Right forelimb (tissue), 1 donor: ENCODE results near the gene FLII.
"Not testable (repeated sequence)": the region's sequence is repeated elsewhere in the genome, so short reads cannot be mapped to it uniquely, and the experiment has no call there.

Experiments
- DNase-seq: peaks from one replicate; pipeline ENCODE4 v3.0.0-alpha.2; 2018

The FLII gene

GRCh38 chr17:18258356-18259038, at the start of gene FLII:
FLII (minus strand) TSS chr17:18258738; CDS start chr17:18258690, 48 bp downstream.
- DNase-seq = peak; percentile 75

DNA sequence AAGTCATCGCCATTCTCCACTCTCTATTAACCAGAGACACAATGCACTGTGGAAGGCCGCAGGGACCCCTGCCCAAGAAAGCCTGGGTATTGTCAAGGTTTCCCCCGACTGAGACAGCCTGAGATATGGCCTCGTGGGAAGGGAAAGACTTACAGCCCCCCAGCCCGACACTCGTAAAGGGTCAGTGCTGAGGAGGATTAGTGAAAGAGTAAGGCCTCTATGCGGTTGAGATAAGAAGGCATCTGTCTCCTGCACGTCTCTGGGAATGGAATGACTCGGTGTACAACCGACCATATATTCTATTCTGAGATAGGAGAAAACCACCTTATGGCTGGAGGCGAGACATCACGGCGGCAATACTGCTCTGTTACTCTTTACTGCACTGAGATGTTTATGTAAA, 44.7 kb upstream of the FLII start:
- not testable (repeated sequence) for DNase-seq

DNA sequence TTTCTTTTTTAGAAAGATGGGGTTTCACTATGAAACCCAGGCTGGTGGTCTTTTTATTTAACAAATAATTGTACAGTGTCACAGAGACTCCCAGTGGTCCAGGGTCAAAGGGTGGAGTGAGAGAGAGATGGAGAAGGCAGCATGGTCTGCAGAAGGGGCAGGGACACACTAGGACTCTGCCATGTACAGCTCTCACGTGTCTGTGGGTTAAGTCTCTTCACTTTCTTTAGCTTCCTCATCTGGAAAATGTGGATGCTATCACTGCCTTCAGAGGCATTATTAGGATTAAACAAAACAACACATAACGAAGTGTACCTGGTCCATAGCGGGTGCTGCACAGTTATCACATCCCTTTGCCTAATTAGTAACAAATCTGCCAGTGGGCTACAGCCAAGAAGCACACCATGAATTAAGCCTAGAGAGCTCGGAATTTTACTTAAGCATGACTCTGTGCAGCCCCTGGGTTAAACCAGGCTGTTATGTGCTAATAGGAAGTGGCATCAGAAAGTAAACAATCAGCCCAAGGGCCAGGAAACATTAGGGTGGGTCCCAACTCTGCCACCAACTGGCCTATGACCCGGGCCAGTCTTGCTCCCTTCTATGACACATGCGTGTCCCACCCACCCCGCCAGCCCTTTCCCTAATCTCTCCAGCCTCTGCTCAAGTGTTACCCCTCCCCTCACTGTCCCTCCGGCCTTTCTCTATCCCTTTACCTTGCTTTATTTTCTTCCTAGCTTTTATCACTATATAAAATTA, 42.4 kb upstream of the FLII start:
- DNase-seq = no peak

GRCh38 chr17:18298061-18298460, 39.5 kb upstream of the FLII start:
- not testable (repeated sequence) for DNase-seq

GRCh38 chr17:18291718-18292540, 33.4 kb upstream of the FLII start:
- DNase-seq = no peak

DNA sequence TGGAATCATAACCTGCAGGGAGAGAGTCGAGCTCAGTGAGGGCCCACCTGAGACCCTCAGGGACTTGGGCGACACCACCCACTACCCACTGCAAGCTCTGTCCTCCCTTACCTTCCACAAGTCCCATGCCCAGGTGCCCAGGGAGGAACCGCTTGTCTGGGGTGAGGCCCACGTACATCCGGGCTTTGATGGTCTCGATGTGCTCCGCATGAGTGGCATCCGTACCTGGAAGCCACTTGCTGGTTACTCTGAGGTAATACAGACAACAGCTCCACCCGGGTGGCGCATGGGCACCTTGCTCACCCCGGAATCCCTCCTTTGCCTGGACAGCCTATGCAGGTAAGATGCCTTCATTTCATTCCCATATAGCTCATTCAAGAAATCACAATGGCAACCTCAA, 26.8 kb upstream of the FLII start:
- no peak for DNase-seq

GRCh38 chr17:18281788-18282187, 23.2 kb upstream of the FLII start:
- DNase-seq = no peak

DNA sequence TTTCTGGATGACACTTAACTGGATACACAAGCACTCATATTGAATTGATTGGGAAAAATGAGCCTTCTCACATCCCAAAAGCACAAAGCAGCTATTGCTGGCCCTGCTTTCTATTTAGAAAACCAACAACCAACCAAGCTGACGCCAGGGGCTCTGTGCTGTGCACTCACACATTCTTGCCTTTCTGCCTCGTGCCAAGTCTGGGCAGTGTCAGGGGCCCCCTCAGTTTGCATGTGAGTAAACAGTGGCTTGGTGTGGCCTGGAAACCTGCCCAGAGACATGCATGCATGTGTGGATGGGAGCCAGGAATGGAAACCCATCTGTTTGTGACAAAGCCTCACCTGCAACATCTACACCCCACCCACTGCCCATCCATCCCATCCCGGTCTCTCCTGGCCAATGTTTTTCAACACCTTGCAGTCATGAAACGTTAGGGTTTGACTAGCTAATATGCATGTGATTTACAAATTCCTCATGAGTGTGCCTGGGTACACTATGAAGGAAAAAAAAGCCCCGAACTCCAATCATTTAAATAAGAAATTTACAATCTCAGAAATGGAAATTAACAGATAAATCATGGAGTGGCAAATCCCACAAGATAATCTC, 22.3 kb upstream of the FLII start:
- DNase-seq = no peak

DNA sequence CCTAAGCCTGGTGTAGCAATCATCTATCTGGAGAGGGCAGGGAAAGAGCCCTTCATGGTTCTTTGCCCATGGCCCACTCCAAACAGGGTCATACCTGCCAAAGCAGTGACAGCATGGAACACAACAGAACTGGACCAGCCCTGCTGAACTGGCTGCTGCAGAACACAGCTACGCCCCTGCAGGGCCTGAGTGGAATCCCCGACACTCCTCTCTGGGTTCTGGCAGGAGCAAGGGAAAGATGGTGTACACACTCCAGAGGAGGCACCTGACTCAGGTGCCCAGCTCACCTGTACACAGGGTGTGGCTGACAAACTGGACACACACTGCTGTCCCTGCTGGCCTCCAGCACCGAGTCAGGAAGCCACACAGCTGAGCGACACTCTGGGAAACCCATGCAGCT, 21.7 kb upstream of the FLII start:
- DNase-seq = no peak

- DNase-seq = no peak
Observed at GRCh38 chr17:18278867-18279266, 20.3 kb upstream of the FLII start.

DNA sequence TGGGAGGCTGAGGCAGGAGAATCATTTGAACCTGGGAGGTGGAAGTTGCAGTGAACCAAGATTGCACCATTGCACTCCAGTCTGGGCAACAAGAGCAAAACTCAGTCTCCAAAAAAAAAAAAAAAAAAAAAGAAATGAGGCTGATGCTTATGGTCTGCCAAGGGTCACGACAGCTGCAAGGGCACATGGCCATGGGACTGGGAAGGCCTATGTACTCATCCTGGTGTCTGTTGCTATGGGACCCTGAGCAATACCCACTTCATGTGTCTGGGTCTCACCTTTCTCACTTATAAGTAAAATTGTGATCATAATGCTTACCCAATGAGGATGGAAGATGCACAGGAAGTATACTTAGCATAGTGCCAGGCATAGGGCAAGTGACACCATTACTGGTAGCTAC, 18.5 kb upstream of the FLII start:
- DNase-seq = no peak

DNA sequence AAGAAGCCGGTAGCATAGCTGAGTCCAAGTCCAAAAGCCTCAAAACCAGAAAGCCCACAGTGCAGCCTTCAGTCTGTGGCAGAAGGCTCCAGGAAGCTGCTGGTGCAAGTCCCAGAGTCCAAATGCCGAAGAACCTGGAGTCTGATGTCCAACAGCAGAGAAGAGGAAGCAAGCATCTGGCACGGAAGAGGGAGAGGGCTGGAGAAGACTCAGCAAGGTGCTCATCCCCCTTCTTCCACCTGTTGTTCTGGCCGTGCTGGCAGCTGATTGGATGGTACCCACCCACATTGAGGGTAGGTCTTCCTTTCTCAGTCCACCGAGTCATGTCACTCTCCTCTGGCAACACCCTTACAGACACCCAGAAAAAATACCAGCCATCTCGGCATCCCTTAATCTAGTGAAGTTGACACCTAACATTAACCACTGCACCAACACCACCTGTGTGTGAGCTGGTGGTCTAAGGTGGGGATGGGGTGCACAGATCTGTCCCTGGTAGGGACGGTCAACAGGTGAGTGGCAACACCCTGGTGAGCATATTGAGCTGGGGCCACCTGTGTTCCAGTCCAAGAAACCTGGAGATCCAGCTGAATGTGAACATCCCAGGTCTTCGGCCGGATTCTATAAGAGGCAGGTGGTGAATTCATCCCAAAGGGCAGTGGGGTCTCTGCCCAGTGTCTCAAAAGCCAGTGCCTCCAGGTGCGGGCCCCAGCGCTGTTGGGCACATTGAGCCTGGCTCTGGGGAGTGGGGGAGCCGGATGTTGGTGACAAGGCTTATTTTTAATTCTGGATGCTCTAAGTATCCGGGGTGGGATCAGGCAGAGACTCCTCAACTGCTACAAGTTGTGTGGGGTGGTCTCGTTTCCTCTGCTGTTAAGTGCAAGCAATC, 11.8 kb upstream of the FLII start:
- no peak for DNase-seq

DNA sequence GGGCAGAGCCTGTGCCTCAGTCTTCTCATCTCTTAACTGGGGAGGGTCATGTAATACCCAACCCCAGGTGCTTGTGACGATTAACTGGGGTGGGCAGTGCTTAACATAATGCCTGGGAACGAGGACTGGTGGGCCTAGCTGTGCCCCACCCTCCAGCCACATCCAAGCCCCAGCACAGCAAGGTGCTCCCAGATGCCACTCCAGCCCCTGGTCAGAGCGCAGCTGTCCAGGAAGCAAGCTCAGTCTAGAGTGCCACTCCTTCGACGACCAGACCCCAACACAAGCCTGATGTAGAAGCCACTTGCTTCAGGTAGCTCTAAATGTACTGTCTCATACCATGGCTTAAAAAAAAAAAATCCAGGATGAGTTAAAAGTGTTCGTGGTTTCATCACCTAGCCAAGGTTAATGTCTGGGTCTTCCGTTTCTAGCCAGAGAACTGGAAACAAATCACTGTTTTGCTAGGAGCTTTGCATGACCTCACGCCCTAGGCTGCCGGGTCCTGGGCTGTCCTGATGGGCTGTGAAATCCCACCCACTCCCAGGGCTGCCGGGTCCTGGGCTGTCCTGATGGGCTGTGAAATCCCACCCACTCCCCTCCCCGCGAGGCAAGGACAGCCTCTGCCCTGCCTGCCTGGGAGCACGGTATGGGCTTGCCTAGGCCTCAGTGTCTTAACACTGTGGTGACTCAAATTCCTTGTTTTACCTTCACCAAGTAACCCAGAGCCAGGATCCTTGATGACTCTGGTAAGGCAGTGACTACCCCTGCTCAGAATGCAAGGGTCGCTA, 9.6 kb upstream of the FLII start:
- DNase-seq = peak; percentile 46

DNA sequence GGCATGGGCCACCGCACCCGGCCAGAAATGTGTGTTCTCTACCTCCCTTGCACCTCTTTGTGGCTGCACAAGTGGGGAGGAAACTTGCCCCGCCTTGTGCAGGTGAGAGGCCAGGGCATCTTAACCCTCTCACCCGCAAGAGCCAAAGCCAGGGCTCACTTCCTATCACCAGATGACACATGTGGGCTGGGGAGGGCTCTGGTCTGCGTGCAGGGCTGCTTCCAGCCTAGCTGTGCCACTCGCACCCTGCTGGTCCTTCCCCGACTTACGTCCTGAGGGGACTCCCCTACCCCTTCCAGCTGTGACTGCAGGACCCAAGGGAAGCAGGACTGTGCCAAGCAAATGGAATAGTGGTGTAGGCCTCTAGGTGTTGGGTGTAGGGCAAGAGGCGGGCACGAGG, 8.8 kb upstream of the FLII start:
- no peak for DNase-seq

- no peak for DNase-seq
Observed at GRCh38 chr17:18263885-18264682, 5.5 kb upstream of the FLII start.

- DNase-seq = no peak
Observed at GRCh38 chr17:18262641-18263040, 4.1 kb upstream of the FLII start.

DNA sequence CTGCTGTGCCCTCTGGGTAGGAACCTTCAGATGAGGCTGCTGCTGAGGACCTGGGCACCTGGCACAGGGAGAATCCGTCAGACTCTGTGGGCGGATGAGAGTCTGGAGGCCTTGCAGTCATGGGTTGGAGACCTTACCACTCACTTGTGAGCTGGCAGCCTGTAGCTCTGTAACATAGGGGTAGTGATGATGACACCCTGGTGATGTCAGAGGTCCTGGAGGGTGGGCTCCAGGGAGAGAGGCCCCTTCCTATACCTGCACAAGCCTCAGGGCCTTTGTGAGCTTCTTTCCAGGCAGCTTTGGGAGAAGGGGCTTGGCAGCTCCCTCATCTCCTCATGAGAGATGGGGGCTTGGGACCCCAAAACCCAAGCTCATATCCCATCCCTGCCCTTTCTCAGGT, 3.6 kb upstream of the FLII start:
- DNase-seq = no peak

DNA sequence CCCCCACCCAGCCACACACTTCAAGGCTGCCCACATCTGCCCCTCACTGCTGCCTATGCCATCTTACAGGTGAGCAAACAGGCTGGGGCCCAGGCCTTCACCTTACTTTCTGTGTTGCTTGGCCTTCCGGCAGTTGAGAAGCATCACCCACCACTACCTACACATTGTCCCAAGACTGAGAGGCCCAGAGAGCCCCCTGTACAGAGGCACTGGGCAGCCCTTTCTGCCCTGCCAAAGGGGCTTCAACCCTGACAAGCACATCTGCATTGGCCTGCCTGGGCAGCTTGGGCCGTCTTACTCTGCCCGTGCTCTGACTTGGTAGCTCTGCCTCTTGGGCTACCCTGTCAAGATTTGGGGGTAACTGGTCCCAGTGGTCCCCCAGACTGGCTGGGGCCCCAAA, 3.1 kb upstream of the FLII start:
- DNase-seq = no peak

DNA sequence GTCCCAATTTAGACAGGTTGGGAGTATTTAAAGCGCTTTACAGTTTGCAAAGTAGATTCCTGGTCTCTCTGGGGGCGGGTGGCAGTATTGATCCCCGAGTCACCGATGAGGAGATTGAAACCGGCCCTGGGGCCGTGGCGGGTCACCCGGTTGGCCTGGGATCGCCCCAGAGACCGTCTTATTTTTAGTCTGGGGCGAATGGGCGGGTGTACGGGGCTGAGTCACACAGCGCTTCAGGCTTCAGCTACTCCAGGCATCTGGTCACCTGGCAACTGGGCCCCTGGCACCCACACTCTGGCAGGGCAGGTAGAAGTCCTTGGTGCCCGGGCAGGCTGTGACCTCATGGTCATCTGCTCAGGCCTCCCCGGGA, 2.6 kb upstream of the FLII start:
- no peak for DNase-seq

GRCh38 chr17:18260332-18261145, 2.0 kb upstream of the FLII start, which contains the start of gene MIEF2:
MIEF2 (plus strand) TSS chr17:18260662; CDS start chr17:18262721, 2,059 bp downstream.
- DNase-seq = peak; percentile 95
